Activated T-cell treated with anti-CD3 and anti-CD28 coated beads, Interleukin-2, amount 50 U/mL, for 72 hours (primary cell): ENCODE data around the gene LY6G6D. TPM values are rescaled to one million over a fixed set of nuclear protein-coding genes. Genes with fewer than 3 reads are reported as not detected.

Experiments
- ATAC-seq, 2 donors: fragments of 150-1000 bp; cut with Tn5 transposase; replicated peaks in 1 of 2; 2 replicates each; pipeline ENCODE4 v1.10.0; 2021; ENCODE audit warnings: moderate library complexity in 2 of 2, mild to moderate bottlenecking in 1 of 2
- DNase-seq, 2 donors: peaks; one replicate each; pipeline ENCODE4 v3.0.0; 2021 to 2022; ENCODE audit warnings: mixed read lengths in 1 of 2
- H3K27ac Mint-ChIP-seq: one replicate; pipeline ENCODE4 v1.8.0; 2022; ENCODE audit warnings: mild to moderate bottlenecking, moderate library complexity, mixed read lengths
- H3K27me3 Mint-ChIP-seq: one replicate; pipeline ENCODE4 v1.8.0; 2022; ENCODE audit warnings: low read depth, mixed read lengths
- H3K36me3 Mint-ChIP-seq, 2 donors: one replicate each; pipeline ENCODE4 v1.8.0; 2022; ENCODE audit warnings: mixed read lengths in 2 of 2, mild to moderate bottlenecking in 1 of 2; ENCODE audit not compliant: insufficient read depth in 2 of 2
- H3K4me1 Mint-ChIP-seq: one replicate; pipeline ENCODE4 v1.8.0; 2022; ENCODE audit warnings: low read depth, mixed read lengths
- H3K4me3 Mint-ChIP-seq, 2 donors: one replicate each; pipeline ENCODE4 v1.8.0; 2022; ENCODE audit warnings: mild to moderate bottlenecking in 2 of 2, mixed read lengths in 2 of 2, moderate library complexity in 2 of 2
- H3K9me3 Mint-ChIP-seq, 2 donors: one replicate each; pipeline ENCODE4 v1.8.0; 2022; ENCODE audit warnings: mixed read lengths in 2 of 2
- total RNA-seq, 2 donors: library from RNA; stranded (reverse); gene quantifications; one replicate each; pipeline ENCODE4 v1.2.3, GENCODE V29; 2022

The LY6G6D gene
- not detected for total RNA-seq

- Mint-ChIP-seq H3K27me3 (peaks cover 6% of the 10 kb centered on the region), H3K27ac (no peak within 1 kb of the TSS), H3K4me3 (no peak within 1 kb of the TSS), H3K9me3 (no peaks in the 10 kb centered on the region), H3K4me1 (peaks cover 15% of the 10 kb centered on the region), H3K36me3 (no peaks in the 10 kb centered on the region)
- no peak for DNase-seq
- ATAC-seq, result no peak
Observed at GRCh38 chr6:31715022-31715958, at the start of gene LY6G6D. Gene LY6G6D (plus strand): TSS chr6:31715348. CDS start chr6:31715356, 8 bp downstream.

- Mint-ChIP-seq H3K4me1 (peaks cover 75% of the 10 kb centered on the region), H3K9me3 (no peaks in the 10 kb centered on the region), H3K27me3 (no peaks in the 10 kb centered on the region), H3K27ac (peak within 1 kb of the TSS; percentile 98), H3K36me3 (peaks cover 33 to 35% of the 10 kb centered on the region in 2 donors), H3K4me3 (peak within 1 kb of the TSS; percentile 98 to 99)
- peak; percentile 97 to 99 for DNase-seq
- ATAC-seq, result peak; percentile 85 to 86
Observed at GRCh38 chr6:31665501-31666336, 49.4 kb upstream of the LY6G6D start, which contains the start of gene CSNK2B. Gene CSNK2B (plus strand): TSS chr6:31666080. CDS start chr6:31666832, 752 bp downstream.

- Mint-ChIP-seq H3K27ac (peak overlapping the region; percentile 98), H3K4me3 (peak overlapping the region; percentile 98 to 99), H3K36me3 (peaks cover 33 to 35% of the 10 kb centered on the region in 2 donors), H3K4me1 (peaks cover 68% of the 10 kb centered on the region), H3K9me3 (no peaks in the 10 kb centered on the region), H3K27me3 (no peaks in the 10 kb centered on the region)
- ATAC-seq (no peak), DNase-seq (no peak)
Observed at GRCh38 chr6:31666337-31666965, 48.7 kb upstream of the LY6G6D start.

GRCh38 chr6:31669676-31670075, 45.5 kb upstream of the LY6G6D start, which contains the start of gene LY6G5B:
Gene LY6G5B (plus strand): TSS chr6:31669976. CDS start chr6:31670951, 975 bp downstream.
- H3K4me3 Mint-ChIP-seq, result no peak within 1 kb of the TSS
- no peaks in the 10 kb centered on the region for H3K27me3 Mint-ChIP-seq
- H3K27ac Mint-ChIP-seq, result no peak within 1 kb of the TSS
- DNase-seq, result no peak
- ATAC-seq, result no peak
- peaks cover 19 to 31% of the 10 kb centered on the region in 2 donors for H3K36me3 Mint-ChIP-seq
- peaks cover 36% of the 10 kb centered on the region for H3K4me1 Mint-ChIP-seq
- H3K9me3 Mint-ChIP-seq, result no peaks in the 10 kb centered on the region

GRCh38 chr6:31676322-31676903, 38.7 kb upstream of the LY6G6D start:
- Mint-ChIP-seq H3K4me3 (no peak overlapping the region), H3K4me1 (peaks cover 15% of the 10 kb centered on the region), H3K27me3 (no peaks in the 10 kb centered on the region), H3K27ac (no peak overlapping the region), H3K9me3 (no peaks in the 10 kb centered on the region), H3K36me3 (peaks cover 0 to 13% of the 10 kb centered on the region in 2 donors)
- ATAC-seq (no peak), DNase-seq (no peak)

GRCh38 chr6:31676904-31677303, 38.2 kb upstream of the LY6G6D start:
- no peak overlapping the region for H3K27ac Mint-ChIP-seq
- peaks cover 20% of the 10 kb centered on the region for H3K4me1 Mint-ChIP-seq
- ATAC-seq, result no peak

GRCh38 chr6:31677955-31678354, 37.2 kb upstream of the LY6G6D start:
- Mint-ChIP-seq H3K4me1 (peaks cover 23% of the 10 kb centered on the region), H3K27me3 (no peaks in the 10 kb centered on the region), H3K4me3 (no peak overlapping the region), H3K27ac (no peak overlapping the region), H3K36me3 (no peaks in the 10 kb centered on the region), H3K9me3 (no peaks in the 10 kb centered on the region)
- no peak for DNase-seq
- ATAC-seq, result no peak

More at GRCh38 chr6:31676904-31677303, 38.2 kb upstream of the LY6G6D start:
- Mint-ChIP-seq H3K27me3 (no peaks in the 10 kb centered on the region), H3K9me3 (no peaks in the 10 kb centered on the region), H3K4me3 (no peak overlapping the region), H3K36me3 (peaks cover 0 to 8% of the 10 kb centered on the region in 2 donors)
- DNase-seq, result no peak

GRCh38 chr6:31680226-31681134, 34.7 kb upstream of the LY6G6D start, which contains the start of gene LY6G5C:
Gene LY6G5C (minus strand): TSS chr6:31681067. CDS start chr6:31680373, 694 bp downstream.
- Mint-ChIP-seq H3K4me1 (peaks cover 23% of the 10 kb centered on the region), H3K36me3 (peaks cover 0 to 3% of the 10 kb centered on the region in 2 donors), H3K27me3 (no peaks in the 10 kb centered on the region)

GRCh38 chr6:31681135-31681671, 33.9 kb upstream of the LY6G6D start:
- Mint-ChIP-seq H3K4me3 (peak overlapping the region; percentile 83 to 91), H3K27me3 (no peaks in the 10 kb centered on the region), H3K9me3 (no peaks in the 10 kb centered on the region), H3K27ac (no peak overlapping the region), H3K4me1 (peaks cover 23% of the 10 kb centered on the region), H3K36me3 (peaks cover 0 to 6% of the 10 kb centered on the region in 2 donors)
- ATAC-seq (peak; percentile 73 to 74), DNase-seq (peak; percentile 59 to 65)

More at GRCh38 chr6:31680226-31681134, 34.7 kb upstream of the LY6G6D start, which contains the start of gene LY6G5C:
- H3K27ac Mint-ChIP-seq, result peak within 1 kb of the TSS; percentile 61
- H3K9me3 Mint-ChIP-seq, result no peaks in the 10 kb centered on the region
- ATAC-seq (peak; percentile 66 to 74), DNase-seq (peak; percentile 67 to 72)
- peak within 1 kb of the TSS; percentile 83 to 91 for H3K4me3 Mint-ChIP-seq

GRCh38 chr6:31683591-31683990, 31.6 kb upstream of the LY6G6D start:
- ATAC-seq (no peak), DNase-seq (no peak)
- H3K27me3 Mint-ChIP-seq, result no peaks in the 10 kb centered on the region
- peaks cover 0 to 8% of the 10 kb centered on the region in 2 donors for H3K36me3 Mint-ChIP-seq
- H3K9me3 Mint-ChIP-seq, result no peaks in the 10 kb centered on the region
- H3K27ac Mint-ChIP-seq, result no peak overlapping the region
- peaks cover 23% of the 10 kb centered on the region for H3K4me1 Mint-ChIP-seq
- H3K4me3 Mint-ChIP-seq, result no peak overlapping the region

- H3K4me1 Mint-ChIP-seq, result peaks cover 18% of the 10 kb centered on the region
- no peaks in the 10 kb centered on the region for H3K27me3 Mint-ChIP-seq
- no peaks in the 10 kb centered on the region for H3K9me3 Mint-ChIP-seq
- no peak for DNase-seq
- no peak for ATAC-seq
- peak overlapping the region; percentile 6 for H3K27ac Mint-ChIP-seq
- H3K36me3 Mint-ChIP-seq, result peaks cover 0 to 10% of the 10 kb centered on the region in 2 donors
- no peak overlapping the region for H3K4me3 Mint-ChIP-seq
Observed at GRCh38 chr6:31686483-31686882, 28.7 kb upstream of the LY6G6D start.
